AG09309 (cell line): ENCODE data around the gene CCND3.

Experiments
- DNase-seq: peaks from one replicate; pipeline ENCODE4 v3.0.0-alpha.2; 2010; ENCODE audit warnings: low read depth
- H3K4me3 ChIP-seq: 2 replicates; pipeline ENCODE4 v1.5.1; 2011; ENCODE audit warnings: mild to moderate bottlenecking, low read depth, low read length, moderate library complexity; ENCODE audit not compliant: control insufficient read depth
- TF ChIP-seq, protein P1 (sequence below): IDR thresholded peaks from 2 replicates; pipeline ENCODE4 v1.5.1; 2011; ENCODE audit warnings: mild to moderate bottlenecking, low read depth, low read length, inconsistent platforms; ENCODE audit not compliant: insufficient read depth, control insufficient read depth; ENCODE audit errors: missing control alignments

The CCND3 gene

DNA sequence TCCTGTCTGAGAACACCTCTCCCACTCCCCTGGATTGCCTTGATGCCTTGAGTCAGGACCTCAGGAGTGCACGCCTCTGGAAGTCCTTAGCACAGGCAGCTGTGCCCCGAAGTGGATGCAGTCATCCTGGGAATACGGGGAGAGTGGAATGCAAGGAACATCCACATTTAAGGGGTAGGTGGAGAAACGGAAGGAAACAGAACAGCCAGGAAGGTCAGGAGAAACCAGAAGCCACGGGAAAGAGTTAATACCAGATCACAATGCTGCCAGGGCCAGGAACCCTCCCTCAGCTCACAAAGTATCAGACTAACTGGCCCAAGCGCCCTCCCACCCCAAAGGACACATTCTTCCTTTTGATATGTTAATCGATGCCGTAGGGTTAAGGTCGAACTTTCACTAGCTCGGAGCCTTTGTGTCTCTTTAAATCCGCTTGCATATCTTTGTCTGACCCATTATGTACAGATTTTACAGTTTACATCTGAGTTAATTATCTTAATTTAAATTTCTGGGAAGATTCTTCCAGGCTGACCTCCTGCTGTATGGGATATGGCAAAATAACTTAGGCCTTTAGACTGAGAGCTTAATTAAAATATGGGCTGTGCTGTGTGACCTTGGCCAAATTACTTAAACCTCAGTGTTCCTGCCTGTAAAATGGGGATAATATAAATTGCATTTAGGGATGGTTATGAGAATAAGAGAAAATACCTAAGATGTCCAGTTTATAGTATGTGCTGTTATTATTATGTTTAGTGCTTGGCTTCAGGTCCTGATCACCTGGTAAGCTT, 24.0 kb upstream of the CCND3 start:
- H3K4me3 ChIP-seq = no peak overlapping the region

DNA sequence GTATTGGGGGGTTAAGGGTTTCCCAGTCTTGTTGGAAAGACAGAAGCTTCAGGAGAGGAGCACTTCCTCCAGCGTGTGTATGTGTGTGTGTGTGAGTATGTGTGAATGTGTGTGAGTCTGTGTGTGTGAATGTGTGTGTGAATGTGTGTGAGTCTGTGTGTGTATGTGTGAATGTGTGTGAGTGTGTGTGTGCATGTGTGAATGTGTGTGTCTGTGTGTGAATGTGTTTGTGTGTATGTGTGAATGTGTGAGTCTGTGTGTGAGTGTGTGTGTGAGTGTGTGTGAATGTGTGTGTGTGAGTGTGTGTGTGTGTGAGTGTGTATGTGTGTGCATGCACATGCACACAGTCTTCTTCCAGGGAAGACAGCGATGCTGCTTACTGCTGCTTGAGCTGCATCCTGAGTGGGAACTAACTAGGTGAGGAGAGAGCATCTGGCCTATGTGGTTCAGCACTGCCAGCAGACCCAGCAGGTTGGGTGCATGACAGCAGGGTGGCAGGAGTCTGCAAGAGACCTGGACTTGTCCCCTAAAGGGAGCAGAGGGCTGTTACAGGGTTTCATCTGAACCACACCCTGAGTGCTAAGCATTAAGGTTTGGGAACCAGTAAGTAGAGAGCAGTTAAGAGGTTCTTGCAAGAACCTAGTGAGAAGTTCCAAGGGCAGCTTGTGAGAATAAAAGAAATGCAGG, 22.7 kb upstream of the CCND3 start:
- DNase-seq = no peak
- TF ChIP-seq, protein P1, sequence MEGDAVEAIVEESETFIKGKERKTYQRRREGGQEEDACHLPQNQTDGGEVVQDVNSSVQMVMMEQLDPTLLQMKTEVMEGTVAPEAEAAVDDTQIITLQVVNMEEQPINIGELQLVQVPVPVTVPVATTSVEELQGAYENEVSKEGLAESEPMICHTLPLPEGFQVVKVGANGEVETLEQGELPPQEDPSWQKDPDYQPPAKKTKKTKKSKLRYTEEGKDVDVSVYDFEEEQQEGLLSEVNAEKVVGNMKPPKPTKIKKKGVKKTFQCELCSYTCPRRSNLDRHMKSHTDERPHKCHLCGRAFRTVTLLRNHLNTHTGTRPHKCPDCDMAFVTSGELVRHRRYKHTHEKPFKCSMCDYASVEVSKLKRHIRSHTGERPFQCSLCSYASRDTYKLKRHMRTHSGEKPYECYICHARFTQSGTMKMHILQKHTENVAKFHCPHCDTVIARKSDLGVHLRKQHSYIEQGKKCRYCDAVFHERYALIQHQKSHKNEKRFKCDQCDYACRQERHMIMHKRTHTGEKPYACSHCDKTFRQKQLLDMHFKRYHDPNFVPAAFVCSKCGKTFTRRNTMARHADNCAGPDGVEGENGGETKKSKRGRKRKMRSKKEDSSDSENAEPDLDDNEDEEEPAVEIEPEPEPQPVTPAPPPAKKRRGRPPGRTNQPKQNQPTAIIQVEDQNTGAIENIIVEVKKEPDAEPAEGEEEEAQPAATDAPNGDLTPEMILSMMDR = no peak
- H3K4me3 ChIP-seq = no peak overlapping the region

More for the DNA sequence above, 24.0 kb upstream of the CCND3 start:
- TF ChIP-seq, protein P1 = no peak
- DNase-seq = no peak

DNA sequence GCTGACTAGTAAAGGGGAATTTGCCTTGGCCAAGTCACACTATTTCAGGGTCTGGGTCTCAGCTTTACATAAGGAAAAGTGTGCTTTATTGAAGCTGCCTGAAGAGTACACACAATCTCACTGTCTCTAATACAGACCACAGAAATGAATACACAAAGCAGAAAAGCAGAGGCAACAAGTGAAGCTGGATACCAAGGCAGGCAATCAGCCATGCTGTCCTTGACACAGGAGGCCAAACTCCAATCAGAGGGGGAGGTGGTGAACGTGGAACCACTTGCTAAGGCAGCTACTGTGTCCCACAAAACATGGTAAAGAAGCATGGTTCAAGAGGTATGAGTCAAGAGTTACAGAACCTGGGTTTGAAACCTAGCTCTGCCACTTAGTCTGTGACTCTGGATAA, 21.8 kb upstream of the CCND3 start:
- TF ChIP-seq, protein P1 = no peak
- H3K4me3 ChIP-seq = no peak overlapping the region
- no peak for DNase-seq

DNA sequence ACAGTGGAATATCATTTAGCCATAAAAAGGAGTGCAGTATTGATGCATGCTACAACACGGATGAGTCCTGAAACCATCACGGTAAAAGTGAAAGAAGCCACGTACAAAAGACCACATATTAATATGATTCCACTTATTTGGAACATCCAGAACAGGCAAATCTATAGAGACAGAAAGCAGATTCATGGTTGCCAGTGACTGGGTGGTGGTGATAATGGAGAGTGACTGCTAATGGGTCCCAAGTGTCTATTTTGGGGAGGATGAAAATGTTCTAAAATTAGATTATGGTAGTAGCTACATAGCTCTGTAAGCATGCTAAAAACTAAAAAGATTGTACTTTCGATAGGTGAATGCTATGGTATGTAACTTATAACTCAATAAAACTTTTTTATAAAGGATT, 18.4 kb upstream of the CCND3 start:
- TF ChIP-seq, protein P1 = no peak
- no peak overlapping the region for H3K4me3 ChIP-seq

DNA sequence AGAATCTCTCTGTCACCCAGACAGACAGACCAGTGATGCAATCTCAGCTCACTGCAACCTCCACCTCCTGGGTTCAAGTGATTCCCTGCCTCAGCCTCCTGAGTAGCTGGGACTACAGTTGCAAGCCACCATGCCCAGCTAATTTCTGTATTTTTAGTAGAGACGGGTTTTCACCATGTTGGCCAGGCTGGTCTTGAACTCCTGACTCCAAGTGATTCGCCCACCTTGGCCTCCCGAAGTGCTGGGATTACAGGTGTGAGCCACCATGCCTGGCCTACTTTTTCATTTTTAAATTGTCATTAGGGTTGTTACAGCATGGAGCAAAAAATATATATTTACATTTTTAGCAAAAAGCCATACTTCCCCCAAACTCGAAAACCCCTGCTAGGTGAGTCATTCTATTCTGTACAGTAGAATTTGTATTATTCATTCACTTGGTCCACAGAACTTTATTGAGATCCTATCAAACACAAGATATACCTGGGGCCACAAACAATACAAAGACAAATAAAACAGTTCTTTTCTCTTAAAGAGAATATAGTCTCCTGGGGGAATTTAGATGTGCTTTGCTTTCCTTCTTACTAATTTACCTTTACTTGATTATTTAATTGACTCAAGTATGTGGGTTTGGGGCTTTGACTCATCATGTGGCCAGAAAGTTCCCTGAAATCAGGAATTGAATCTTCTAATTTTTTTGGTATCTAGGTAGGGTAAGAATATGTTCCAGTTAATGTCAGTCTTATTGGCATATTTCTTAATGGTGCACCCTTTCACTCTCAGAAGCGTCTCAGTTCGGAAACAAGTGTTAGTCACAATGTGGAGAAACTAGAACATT, 16.6 kb upstream of the CCND3 start:
- no peak for DNase-seq
- TF ChIP-seq, protein P1 = no peak
- no peak overlapping the region for H3K4me3 ChIP-seq

More for the DNA sequence above, 18.4 kb upstream of the CCND3 start:
- DNase-seq = no peak

DNA sequence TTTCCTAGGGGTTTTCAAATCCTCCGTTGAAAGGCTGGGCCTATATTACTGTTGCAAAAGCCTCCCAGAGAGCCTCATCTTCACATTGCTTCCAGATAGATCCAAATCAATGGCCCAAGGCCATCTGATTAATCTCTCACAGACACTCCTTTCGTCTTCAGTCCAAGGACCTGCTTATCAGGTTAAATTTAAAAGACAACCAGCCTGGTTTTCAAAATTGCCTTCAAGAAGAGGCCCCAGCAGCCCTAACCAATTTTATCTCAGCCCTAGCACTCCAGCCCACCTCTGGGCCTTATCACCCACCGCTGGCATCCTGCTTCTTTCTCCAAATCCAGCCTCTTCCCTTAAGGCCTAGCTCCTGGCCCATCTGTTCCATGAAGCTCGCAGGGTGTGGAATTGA, 15.5 kb upstream of the CCND3 start:
- TF ChIP-seq, protein P1 = no peak
- DNase-seq = no peak
- no peak overlapping the region for H3K4me3 ChIP-seq
